Measurements from ENCODE around the gene CCNF.

Gene CCNF

DNA sequence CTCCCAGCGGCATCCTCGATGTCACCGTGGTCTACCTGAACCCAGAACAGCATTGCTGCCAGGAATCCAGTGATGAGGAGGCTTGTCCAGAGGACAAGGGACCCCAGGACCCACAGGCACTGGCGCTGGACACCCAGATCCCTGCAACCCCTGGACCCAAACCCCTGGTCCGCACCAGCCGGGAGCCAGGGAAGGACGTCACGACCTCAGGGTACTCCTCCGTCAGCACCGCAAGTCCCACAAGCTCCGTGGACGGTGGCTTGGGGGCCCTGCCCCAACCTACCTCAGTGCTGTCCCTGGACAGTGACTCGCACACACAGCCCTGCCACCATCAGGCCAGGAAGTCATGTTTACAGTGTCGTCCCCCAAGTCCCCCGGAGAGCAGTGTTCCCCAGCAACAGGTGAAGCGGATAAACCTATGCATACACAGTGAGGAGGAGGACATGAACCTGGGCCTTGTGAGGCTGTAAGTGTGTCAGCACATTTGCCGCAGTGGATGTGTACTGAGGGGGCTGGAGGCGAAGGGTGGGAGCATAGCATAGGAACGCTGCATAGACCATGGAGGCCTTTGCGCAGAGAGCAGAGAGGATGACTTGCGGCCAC is 27.4 kb downstream of the CCNF start:
- no peak for DNase-seq (ENCODE audit: low read depth, low spot score)

DNA sequence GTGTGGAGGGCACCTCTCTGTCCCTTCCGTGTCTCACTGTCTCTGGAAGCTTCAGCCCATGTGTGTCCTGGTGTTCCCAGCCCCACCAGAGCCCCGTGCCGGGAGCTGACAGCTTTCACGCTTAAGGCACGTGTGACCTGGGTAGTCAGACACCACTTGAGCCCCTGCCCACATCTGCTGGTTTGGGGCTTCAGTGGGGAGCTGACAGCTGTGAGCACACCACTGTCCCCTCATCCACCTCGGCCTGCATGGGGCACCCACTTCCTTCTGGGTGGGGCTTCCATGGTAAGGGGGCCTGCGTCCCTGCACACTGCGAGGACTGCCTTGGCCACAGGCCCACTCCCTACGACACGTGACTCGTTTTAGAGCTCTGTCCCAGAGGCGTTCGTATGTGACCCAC is 28.0 kb downstream of the CCNF start:
- no peak for DNase-seq (ENCODE audit: low read depth, low spot score)

GRCh38 chr16:2457946-2458345 is 28.7 kb downstream of the CCNF start:
- DNase-seq (ENCODE audit: low read depth, low spot score), result no peak

DNA sequence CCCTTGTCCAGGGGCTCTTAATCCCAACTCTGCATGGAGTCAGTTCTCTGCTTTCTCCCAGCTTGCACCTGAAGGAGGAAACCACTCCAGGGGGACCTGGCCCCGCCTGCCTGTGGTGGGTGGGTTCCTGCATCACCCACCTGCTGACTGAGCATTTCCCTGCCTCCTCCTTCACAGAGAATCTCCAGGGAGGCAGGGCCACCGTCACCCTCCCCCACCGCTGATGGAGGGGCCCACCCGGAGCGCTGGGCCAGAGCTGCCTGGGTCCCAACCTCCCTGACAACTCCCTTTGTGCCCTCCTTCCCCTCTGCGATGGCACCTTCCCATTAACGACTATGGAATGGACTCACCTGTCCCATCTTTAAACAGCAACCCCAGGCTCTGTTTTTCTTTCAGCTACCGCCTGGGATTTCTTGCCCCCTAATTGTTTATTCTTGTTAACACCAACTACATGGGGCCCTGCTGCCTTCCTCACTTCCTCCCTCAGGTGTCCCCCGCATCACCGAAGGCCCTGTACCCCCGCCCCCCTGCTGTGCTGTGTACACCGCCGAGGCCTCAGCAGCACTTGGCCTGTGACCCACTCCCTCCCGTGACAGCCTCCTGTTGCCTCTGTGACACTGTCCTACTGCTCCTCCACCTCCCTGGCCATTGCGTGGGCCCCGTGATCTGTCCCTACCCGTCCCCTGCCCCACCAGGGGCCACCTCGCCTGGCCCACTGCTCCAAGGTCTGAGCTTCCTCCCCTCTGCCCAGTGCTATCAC is 29.8 kb downstream of the CCNF start:
- no peak for DNase-seq (ENCODE audit: low read depth, low spot score)

DNA sequence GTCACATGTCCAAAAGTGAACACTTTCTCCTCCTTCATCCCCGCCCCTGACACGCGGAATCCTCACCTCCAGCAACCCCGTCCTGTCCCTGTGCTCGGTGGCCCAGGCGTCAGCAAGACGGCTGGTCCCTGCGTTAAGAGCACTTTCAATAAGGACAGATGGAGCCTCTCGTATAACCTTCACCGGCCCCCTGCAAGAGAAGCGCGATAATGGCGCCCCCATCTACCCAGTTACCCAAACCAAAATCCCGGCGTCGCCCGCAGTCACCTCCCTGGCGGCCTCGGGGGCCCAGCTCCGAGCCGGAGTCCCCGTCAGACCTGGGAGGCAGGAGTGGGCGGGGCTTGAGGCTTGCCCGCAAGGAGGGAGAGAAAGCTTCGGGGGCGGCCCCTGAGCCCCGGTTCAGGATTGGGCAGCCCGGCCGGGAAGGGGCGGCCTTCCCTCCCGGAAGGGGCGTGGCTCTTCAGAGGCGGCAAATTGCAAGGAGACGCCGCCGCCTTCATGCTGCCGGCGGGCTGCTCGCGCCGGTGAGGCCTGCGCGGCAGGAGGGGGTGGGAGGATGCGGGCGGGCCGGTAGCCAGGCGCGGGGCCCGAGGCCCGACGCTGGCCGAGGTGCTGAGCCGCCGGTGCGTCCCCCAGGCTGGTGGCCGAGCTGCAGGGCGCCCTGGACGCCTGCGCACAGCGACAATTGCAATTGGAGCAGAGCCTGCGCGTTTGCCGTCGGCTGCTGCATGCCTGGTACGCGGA is 30.6 kb downstream of the CCNF start, which contains the start of gene TEDC2:
Gene TEDC2, plus strand, starts transcription at position 463 of the 744 bp plus-strand sequence. Its CDS starts 36 bp downstream, at position 499.
- peak; percentile 95 for DNase-seq (ENCODE audit: low read depth, low spot score)

GRCh38 chr16:2460391-2460713 is 31.1 kb downstream of the CCNF start:
- DNase-seq (ENCODE audit: low read depth, low spot score), result no peak

DNA sequence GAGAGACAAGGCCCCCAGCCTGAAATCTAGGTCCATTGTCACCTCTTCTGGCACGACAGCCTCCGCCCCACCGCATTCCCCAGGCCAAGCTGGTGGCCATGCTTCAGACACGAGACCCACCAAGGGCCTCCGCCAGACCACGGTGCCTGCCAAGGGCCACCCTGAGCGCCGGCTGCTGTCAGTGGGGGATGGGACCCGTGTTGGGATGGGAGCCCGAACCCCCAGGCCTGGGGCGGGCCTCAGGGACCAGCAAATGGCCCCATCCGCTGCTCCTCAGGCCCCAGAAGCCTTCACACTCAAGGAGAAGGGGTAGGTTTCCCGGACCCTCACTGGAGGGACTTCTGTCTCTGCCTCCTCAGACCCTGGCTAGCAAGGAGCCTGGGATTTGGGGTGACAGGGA is 31.7 kb downstream of the CCNF start:
- no peak for DNase-seq (ENCODE audit: low read depth, low spot score)

DNA sequence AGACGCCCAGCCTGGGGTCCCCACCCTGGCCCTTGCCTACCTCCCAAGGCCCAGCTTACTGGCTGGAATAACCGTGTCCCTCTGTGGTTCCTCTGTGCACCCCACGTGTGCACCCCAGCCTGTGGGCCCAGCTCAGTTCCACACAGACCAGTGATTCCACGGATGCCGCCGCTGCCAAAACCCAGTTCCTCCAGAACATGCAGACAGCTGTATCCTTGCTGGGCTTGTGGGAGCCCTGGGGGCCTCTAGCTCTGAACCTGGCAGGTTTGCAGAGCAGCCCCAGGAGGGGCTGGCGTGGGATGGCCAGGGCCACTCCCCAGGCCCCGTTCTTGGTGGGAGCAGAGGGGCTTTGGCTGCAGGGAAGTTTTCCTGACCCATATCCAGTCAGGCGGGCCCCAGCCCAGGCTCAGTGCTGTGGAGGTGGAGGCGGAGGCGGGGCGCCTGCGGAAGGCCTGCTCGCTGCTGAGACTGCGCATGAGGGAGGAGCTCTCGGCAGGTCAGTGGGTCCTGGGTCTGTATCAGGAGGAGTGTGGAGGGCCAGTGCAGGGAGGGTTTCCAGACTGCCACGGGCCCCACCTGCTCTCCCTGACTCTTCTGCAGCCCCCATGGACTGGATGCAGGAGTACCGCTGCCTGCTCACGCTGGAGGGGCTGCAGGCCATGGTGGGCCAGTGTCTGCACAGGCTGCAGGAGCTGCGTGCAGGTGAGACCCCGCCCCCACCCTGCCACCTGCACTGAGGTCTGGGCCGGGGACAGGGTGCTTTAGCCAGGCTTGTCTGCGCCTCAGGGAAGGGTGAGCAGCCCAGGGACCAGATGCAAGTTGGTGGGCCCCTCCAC is 33.0 kb downstream of the CCNF start:
- DNase-seq (ENCODE audit: low read depth, low spot score), result no peak

DNA sequence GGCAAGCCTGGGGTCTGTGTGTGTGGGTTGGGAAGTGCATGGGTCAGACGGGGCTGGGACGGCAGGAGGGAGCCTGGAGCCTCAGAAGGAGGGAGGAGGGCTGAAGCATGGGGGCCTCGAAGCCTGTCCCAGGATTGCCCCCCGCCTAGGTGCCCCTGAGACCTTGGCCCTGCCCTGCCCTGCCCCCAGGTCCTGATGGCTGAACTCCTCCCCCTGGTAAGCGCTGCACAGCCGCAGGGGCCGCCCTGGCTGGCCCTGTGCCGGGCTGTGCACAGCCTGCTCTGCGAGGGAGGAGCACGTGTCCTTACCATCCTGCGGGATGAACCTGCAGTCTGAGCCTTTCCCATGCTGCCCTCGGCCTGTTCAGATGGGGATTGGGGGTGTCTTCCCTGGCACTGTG is 35.1 kb downstream of the CCNF start:
- DNase-seq (ENCODE audit: low read depth, low spot score), result no peak

GRCh38 chr16:2465653-2466415 is 36.6 kb downstream of the CCNF start:
- no peak for DNase-seq (ENCODE audit: low read depth, low spot score)

- DNase-seq (ENCODE audit: low read depth, low spot score), result no peak
Observed at GRCh38 chr16:2466667-2467527, 37.6 kb downstream of the CCNF start.

- DNase-seq (ENCODE audit: low read depth, low spot score), result no peak
Observed at GRCh38 chr16:2467528-2468232, 38.4 kb downstream of the CCNF start.

DNA sequence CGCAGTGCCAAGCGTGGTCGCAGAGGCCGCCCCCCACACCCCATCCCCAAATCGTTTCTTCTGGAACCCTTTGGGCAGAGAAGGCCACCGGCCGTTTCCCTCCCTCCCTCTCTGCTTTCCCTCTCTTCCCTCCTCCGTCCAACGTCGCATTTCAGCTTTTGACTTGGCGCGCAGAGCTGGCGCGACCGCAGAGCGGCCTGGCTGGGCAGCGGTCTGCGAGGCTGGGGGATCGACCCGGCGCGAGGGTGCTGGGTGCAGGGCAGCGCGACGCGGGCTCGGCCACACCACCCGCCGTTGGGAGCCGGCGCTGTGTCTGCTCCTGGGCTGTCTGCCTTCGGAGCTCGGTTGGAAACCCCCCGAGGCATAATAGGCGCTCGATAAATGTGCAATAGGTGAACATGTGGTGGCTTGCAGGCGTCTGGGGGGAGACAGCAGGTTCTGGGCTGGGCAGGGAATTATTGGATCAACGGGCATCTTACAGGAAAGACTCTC is 39.0 kb downstream of the CCNF start:
- no peak for DNase-seq (ENCODE audit: low read depth, low spot score)

DNA sequence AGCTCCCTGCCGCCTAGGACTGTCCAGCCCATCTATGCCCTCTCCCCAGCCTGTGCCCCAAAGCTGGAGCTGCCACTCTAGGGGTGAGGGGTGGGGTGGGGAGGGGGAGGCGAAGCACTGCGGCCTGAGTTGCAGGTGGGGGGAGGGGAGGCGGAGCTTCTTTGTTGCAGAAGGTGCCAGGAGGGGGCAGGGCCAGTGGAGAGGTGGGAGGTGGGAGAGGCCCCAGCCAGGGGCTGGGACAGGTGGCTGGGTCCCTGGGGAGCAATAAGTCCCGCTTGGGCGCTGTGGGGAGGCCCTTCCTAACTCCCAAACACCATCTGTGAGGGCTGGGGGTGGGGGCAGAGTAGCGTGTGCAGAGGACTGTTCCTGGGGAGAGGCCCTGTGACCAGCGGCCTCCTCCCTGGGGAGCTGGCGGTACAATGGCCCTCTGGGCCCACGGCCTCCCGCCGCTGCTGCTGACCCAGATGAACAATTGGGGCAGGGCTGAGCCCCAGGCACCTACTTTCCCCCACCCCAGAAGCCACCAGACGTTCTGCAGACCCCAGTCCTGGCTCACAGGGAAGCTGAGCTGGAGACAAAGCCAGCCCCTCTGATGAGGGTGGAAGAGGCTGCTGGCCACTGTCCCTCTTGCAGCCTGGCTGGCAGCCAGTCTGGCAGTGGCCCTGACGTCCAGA is 39.6 kb downstream of the CCNF start:
- no peak for DNase-seq (ENCODE audit: low read depth, low spot score)

DNA sequence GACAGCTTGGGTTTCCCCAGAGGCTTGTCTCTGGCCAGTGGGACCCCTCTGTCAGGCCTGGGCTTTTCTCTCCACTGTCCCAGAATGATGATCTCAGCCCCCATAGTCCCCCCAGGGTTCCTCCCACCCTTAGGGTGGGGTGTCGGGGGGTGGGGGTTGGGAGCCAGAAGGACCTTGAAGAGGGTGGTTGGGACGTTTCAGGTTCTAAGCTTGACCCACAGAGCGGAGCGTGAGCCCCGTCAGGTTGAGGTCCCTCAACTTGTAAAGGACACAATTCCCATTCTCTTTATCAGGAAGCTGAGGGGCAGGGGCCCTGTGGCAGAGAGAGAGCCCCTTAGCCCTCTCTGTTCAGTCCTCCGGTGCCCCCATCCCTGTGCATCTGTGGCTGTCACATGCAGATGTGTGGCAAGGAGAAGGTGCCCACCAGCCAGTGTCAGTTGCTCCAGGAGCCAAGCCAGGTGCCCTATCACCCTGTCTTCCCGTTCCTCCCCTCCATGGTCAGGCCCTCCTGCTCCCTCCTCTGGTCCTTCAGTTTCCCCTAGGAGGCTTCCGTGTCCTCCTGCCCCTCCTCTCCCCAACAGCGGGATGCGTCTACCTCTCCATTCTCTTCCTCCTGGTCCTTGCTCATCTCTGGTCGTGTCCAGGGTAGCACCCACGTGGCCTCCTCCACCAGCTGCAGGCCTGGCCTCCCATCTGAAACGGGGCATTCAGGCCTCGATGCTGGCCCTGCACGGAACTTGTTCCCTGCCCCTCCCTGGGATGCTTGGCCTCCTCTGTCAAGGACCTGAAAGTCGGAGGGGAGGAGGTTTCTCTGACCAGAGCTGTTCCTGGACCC is 40.4 kb downstream of the CCNF start:
- DNase-seq (ENCODE audit: low read depth, low spot score), result no peak

DNA sequence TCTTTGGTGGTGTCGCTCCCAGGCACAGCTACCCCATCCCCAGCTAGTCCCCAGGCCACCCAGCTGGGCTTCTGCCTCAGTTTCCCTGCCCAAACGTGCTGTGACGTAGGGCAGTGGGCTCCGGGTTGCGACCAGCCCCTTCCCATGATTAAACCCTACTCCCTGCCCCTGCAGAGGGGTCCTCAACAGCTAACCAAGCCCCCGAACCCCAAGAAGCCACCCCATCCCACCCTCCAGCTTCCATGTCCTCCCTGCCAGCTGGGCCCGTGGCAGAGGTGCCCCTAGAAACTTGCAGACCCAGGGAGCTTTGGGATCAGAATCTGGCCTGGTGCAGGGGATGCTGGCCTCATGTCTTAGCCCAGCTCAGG is 41.0 kb downstream of the CCNF start:
- no peak for DNase-seq (ENCODE audit: low read depth, low spot score)

DNA sequence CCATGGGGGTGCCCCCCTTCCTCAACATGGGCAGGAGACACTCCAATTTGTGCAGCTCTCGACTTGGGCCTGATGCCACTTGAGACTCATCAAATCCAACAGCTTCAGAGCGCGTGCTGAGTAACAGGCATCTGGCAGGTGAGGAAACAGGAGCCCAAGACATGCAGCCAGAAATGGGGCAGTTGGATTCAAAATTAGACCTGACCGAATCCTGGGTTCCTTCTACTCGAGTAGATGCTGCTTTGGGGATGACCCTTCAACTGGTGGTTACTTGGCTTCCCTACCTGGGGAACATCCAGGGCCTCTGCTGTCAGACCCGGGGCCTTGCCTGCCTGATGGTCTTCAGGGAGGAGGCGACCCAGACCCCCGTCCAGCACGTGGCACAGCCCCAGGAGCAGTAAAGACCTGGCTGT is 41.4 kb downstream of the CCNF start:
- no peak for DNase-seq (ENCODE audit: low read depth, low spot score)
